Activated CD4-positive, alpha-beta memory T cell treated with anti-CD3 and anti-CD28 coated beads for 36 hours (primary cell): ENCODE results near the gene ZNF628. TPM values are rescaled to one million over a fixed set of nuclear protein-coding genes. Genes with fewer than 3 reads are reported as not detected.

Source experiments
- CTCF ChIA-PET: fragments of 350-600 bp; sonication (Branson Sonifier 250); formaldehyde crosslinking; loops from one replicate; lab custom pipeline; 2021; ENCODE audit warnings: antibody characterized with exemption, inconsistent platforms; lab: Charles Lee
- POLR2A ChIA-PET: fragments of 350-600 bp; sonication (Branson Sonifier 250); formaldehyde crosslinking; loops from one replicate; lab custom pipeline; 2021; ENCODE audit warnings: antibody characterized with exemption; lab: Charles Lee
- DNase-seq: peaks from one replicate; pipeline ENCODE4 v3.0.0-alpha.2; 2020
- H3K27ac Mint-ChIP-seq: one replicate; pipeline ENCODE4 v1.8.0; 2021; ENCODE audit warnings: mixed read lengths
- H3K27me3 Mint-ChIP-seq: one replicate; pipeline ENCODE4 v1.8.0; 2021; ENCODE audit warnings: mixed read lengths
- H3K36me3 Mint-ChIP-seq: one replicate; pipeline ENCODE4 v1.8.0; 2021; ENCODE audit warnings: mixed read lengths
- H3K4me1 Mint-ChIP-seq: one replicate; pipeline ENCODE4 v1.8.0; 2021; ENCODE audit warnings: low read depth, mixed read lengths
- H3K4me3 Mint-ChIP-seq: one replicate; pipeline ENCODE4 v1.8.0; 2021; ENCODE audit warnings: mild to moderate bottlenecking, mixed read lengths
- H3K9me3 Mint-ChIP-seq: one replicate; pipeline ENCODE4 v1.8.0; 2021; ENCODE audit warnings: mixed read lengths
- intact Hi-C: fragments of 100-400 bp; cut with micrococcal nuclease; formaldehyde crosslinking; loops from one replicate; pipeline ENCODE4 v1.15.1; 2023
- total RNA-seq, 2 experiments: library from RNA; stranded (reverse); gene quantifications; one replicate each; pipeline ENCODE4 v1.2.3, GENCODE V29; 2021

Gene ZNF628
- total RNA-seq, 2 experiments from 2014 or later = 5.8 to 6.9 TPM

DNA sequence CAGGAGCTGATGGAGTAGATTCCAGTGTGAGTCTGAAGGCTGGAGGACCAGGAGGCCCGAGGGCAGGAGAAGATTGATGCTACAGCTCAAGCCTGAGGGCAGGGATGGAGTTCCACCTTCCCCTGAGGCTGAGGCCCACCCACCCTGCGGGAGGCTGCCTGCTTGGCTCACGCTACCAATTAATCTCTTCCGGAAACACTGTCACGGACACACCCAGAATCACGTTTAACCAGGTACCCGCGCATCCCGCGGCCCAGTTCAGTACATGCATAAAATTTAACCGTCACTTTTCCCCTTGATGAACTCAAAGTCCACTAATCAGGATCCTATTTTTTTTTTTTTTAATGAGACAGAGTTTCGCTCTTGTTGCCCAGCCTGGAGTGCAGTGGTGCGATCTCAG is 5.2 kb upstream of the ZNF628 start:
- Mint-ChIP-seq H3K36me3 (no peaks in the 10 kb centered on the region), H3K27me3 (no peaks in the 10 kb centered on the region), H3K4me3 (no peak overlapping the region), H3K27ac (no peak overlapping the region), H3K4me1 (peaks cover 3% of the 10 kb centered on the region), H3K9me3 (no peaks in the 10 kb centered on the region)
- intact Hi-C loops = no loop called here
- ChIA-PET CTCF (interaction anchor here (1.8 kb wide), 1 partner anchor 33 kb away, joined by 10 read pairs; no protein-coding TSS in a partner anchor), POLR2A (interaction anchor here (0.8 kb wide), 1 partner anchor 9 kb away, joined by 3 read pairs; no protein-coding TSS in a partner anchor)
- no peak for DNase-seq

- intact Hi-C loops = no loop called here
- ChIA-PET CTCF (interaction anchor here (2.7 kb wide), 1 partner anchor 32 kb away, joined by 11 read pairs; no protein-coding TSS in a partner anchor), POLR2A (no interaction called here)
- DNase-seq = no peak
- no peak overlapping the region for H3K27ac Mint-ChIP-seq
- no peaks in the 10 kb centered on the region for H3K36me3 Mint-ChIP-seq
- no peaks in the 10 kb centered on the region for H3K9me3 Mint-ChIP-seq
- H3K4me3 Mint-ChIP-seq = no peak overlapping the region
- peaks cover 7% of the 10 kb centered on the region for H3K4me1 Mint-ChIP-seq
- H3K27me3 Mint-ChIP-seq = no peaks in the 10 kb centered on the region
These were observed 4.0 kb upstream of the ZNF628 start for GRCh38 chr19:55472463-55472862.

- Mint-ChIP-seq H3K9me3 (no peaks in the 10 kb centered on the region), H3K4me1 (peaks cover 11% of the 10 kb centered on the region), H3K27me3 (no peaks in the 10 kb centered on the region), H3K4me3 (no peak overlapping the region), H3K36me3 (no peaks in the 10 kb centered on the region), H3K27ac (no peak overlapping the region)
- DNase-seq = no peak
- ChIA-PET CTCF (interaction anchor here (1.6 to 2.7 kb wide), 2 partner anchors 31 to 159 kb away, joined by 4 to 11 read pairs; no protein-coding TSS in a partner anchor), POLR2A (no interaction called here)
- intact Hi-C loops = no loop called here
These were observed 3.0 kb upstream of the ZNF628 start for GRCh38 chr19:55473225-55474012.

GRCh38 chr19:55474269-55475265 is 1.9 kb upstream of the ZNF628 start:
- intact Hi-C loops = loop anchor here (5.0 kb wide), 1 partner anchor 133 kb away; the partner anchor contains the start of gene ZNF865
- Mint-ChIP-seq H3K36me3 (no peaks in the 10 kb centered on the region), H3K9me3 (no peaks in the 10 kb centered on the region), H3K4me1 (peaks cover 14% of the 10 kb centered on the region), H3K27me3 (no peaks in the 10 kb centered on the region), H3K27ac (no peak overlapping the region), H3K4me3 (no peak overlapping the region)
- CTCF ChIA-PET = interaction anchor here (1.6 to 3.7 kb wide), 3 partner anchors 8 to 158 kb away, joined by 4 to 48 read pairs (median 11); no protein-coding TSS in a partner anchor
- POLR2A ChIA-PET = no interaction called here
- DNase-seq = no peak

DNA sequence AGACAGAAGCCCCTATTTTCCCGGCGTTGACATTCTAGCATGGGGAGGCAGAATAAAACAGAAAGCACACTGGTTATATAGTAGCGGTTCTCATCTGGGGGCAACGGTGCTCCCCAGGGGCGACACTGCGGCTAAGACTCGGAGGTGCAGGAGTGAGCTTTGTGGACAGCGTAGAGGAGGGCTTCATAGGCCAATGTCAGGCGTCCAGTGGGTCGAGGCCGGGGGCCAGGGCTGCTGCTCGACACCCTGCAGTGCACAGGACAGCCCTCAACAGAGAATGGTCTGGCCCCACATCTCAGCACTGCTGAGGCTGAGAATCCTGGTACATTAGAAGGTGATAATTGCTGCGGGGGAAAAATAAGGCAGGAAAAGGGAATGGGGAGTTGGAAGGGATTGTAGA is 1.5 kb downstream of the ZNF628 start:
- ChIA-PET CTCF (interaction anchor here (1.5 to 3.7 kb wide), 5 partner anchors 11 to 154 kb away, joined by 3 to 48 read pairs (median 11); no protein-coding TSS in a partner anchor), POLR2A (interaction anchor here (1.2 kb wide), 1 partner anchor 18 kb away, joined by 3 read pairs; no protein-coding TSS in a partner anchor)
- DNase-seq = no peak
- Mint-ChIP-seq H3K27me3 (no peaks in the 10 kb centered on the region), H3K4me1 (peaks cover 19% of the 10 kb centered on the region), H3K4me3 (peak overlapping the region; percentile 55), H3K27ac (no peak overlapping the region), H3K9me3 (no peaks in the 10 kb centered on the region), H3K36me3 (peaks cover 2% of the 10 kb centered on the region)
- intact Hi-C loops = loop anchor here (2.0 to 5.0 kb wide), 5 partner anchors 17 to 1611 kb away; partner anchors contain the start of genes ISOC2, MYADM, PPP6R1 and ZNF787

- Mint-ChIP-seq H3K9me3 (no peaks in the 10 kb centered on the region), H3K27ac (no peak overlapping the region), H3K4me3 (peak overlapping the region; percentile 55), H3K4me1 (peaks cover 19% of the 10 kb centered on the region), H3K36me3 (peaks cover 2% of the 10 kb centered on the region), H3K27me3 (no peaks in the 10 kb centered on the region)
- DNase-seq = no peak
- intact Hi-C loops = loop anchor here (5.0 kb wide), 1 partner anchor 129 kb away; the partner anchor contains the start of gene ZNF865
- POLR2A ChIA-PET = no interaction called here
- CTCF ChIA-PET = interaction anchor here (2.4 to 3.5 kb wide), 2 partner anchors 11 to 26 kb away, joined by 11 to 21 read pairs; no protein-coding TSS in a partner anchor
These were observed 1.9 kb downstream of the ZNF628 start for GRCh38 chr19:55478364-55478763.

DNA sequence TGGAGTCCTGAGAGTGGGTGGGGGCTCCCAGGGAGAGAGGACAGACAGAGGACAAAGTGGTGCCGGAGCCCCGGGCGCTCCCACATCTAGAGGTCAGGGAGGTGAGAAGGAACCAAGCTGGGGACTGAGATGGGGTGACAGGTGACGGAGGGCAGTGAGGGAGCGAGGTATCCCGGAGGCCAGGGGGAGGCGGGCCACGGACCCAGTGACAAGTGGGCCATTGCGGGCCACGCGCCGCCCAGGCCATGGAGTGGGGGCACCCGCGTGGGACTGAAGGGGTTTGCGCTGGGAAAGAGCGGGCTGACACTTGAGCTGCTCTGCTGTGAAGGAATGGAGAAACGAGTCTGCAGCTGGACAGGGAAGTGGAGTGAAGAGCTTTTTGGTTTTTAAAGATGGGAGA is 2.6 kb downstream of the ZNF628 start:
- CTCF ChIA-PET = interaction anchor here (2.4 to 3.5 kb wide), 2 partner anchors 12 to 25 kb away, joined by 11 to 21 read pairs; no protein-coding TSS in a partner anchor

GRCh38 chr19:55479451-55480230 is 3.2 kb downstream of the ZNF628 start:
- no peaks in the 10 kb centered on the region for H3K9me3 Mint-ChIP-seq
- POLR2A ChIA-PET = no interaction called here
- H3K27ac Mint-ChIP-seq = no peak overlapping the region
- no peak for DNase-seq
- H3K4me1 Mint-ChIP-seq = peaks cover 19% of the 10 kb centered on the region
- CTCF ChIA-PET = interaction anchor here (2.4 kb wide), 1 partner anchor 12 kb away, joined by 11 read pairs; no protein-coding TSS in a partner anchor
- intact Hi-C loops = loop anchor here (5.0 kb wide), 1 partner anchor 128 kb away; the partner anchor contains the start of gene ZNF865
- H3K36me3 Mint-ChIP-seq = peaks cover 2% of the 10 kb centered on the region
- H3K27me3 Mint-ChIP-seq = no peaks in the 10 kb centered on the region
- H3K4me3 Mint-ChIP-seq = no peak overlapping the region

More for the DNA sequence above, 2.6 kb downstream of the ZNF628 start:
- H3K27me3 Mint-ChIP-seq = no peaks in the 10 kb centered on the region
- H3K36me3 Mint-ChIP-seq = peaks cover 2% of the 10 kb centered on the region
- H3K27ac Mint-ChIP-seq = no peak overlapping the region
- DNase-seq = no peak
- intact Hi-C loops = loop anchor here (5.0 kb wide), 1 partner anchor 128 kb away; the partner anchor contains the start of gene ZNF865
- peaks cover 19% of the 10 kb centered on the region for H3K4me1 Mint-ChIP-seq
- no peaks in the 10 kb centered on the region for H3K9me3 Mint-ChIP-seq
- POLR2A ChIA-PET = no interaction called here
- no peak overlapping the region for H3K4me3 Mint-ChIP-seq

GRCh38 chr19:55481148-55481793 is 4.9 kb downstream of the ZNF628 start:
- no peak overlapping the region for H3K27ac Mint-ChIP-seq
- no peak for DNase-seq
- peaks cover 2% of the 10 kb centered on the region for H3K36me3 Mint-ChIP-seq
- no peaks in the 10 kb centered on the region for H3K9me3 Mint-ChIP-seq
- CTCF ChIA-PET = no interaction called here
- no peaks in the 10 kb centered on the region for H3K27me3 Mint-ChIP-seq
- H3K4me3 Mint-ChIP-seq = no peak overlapping the region
- intact Hi-C loops = no loop called here
- H3K4me1 Mint-ChIP-seq = peaks cover 23% of the 10 kb centered on the region
- POLR2A ChIA-PET = no interaction called here

- CTCF ChIA-PET = no interaction called here
- Mint-ChIP-seq H3K9me3 (no peaks in the 10 kb centered on the region), H3K4me3 (no peak overlapping the region), H3K4me1 (peaks cover 23% of the 10 kb centered on the region), H3K36me3 (peaks cover 2% of the 10 kb centered on the region), H3K27ac (no peak overlapping the region), H3K27me3 (no peaks in the 10 kb centered on the region)
- intact Hi-C loops = no loop called here
- no peak for DNase-seq
- POLR2A ChIA-PET = no interaction called here
These were observed 5.4 kb downstream of the ZNF628 start for GRCh38 chr19:55481794-55482155.
